Endothelial cell of hepatic sinusoid (primary cell): ENCODE results near the gene PHACTR3.

Experiments
- in situ Hi-C: cut with HindIII; loops from 2 replicates; pipeline ENCODE4 v1.10.0; 2017; ENCODE audit warnings: low sequenced_read_pairs

Gene PHACTR3

GRCh38 chr20:59785986-59786795 is 181.9 kb downstream of the PHACTR3 start:
- in situ Hi-C loops: no loop called here

GRCh38 chr20:59786801-59787537 is 182.6 kb downstream of the PHACTR3 start:
- in situ Hi-C loops: no loop called here

GRCh38 chr20:59787538-59787890 is 183.2 kb downstream of the PHACTR3 start:
- in situ Hi-C loops: no loop called here

GRCh38 chr20:59788196-59788735 is 183.9 kb downstream of the PHACTR3 start:
- in situ Hi-C loops: no loop called here

- in situ Hi-C loops: no loop called here
Measured at GRCh38 chr20:59788811-59789397, 184.6 kb downstream of the PHACTR3 start.

GRCh38 chr20:59789686-59790085 is 185.3 kb downstream of the PHACTR3 start:
- in situ Hi-C loops: no loop called here

- in situ Hi-C loops: no loop called here
Measured at GRCh38 chr20:59790346-59790745, 186.0 kb downstream of the PHACTR3 start.

- in situ Hi-C loops: no loop called here
Measured at GRCh38 chr20:59792300-59792699, 188.0 kb downstream of the PHACTR3 start.

GRCh38 chr20:59794555-59794954 is 190.2 kb downstream of the PHACTR3 start:
- in situ Hi-C loops: no loop called here

- in situ Hi-C loops: no loop called here
Measured at GRCh38 chr20:59800309-59800708, 196.0 kb downstream of the PHACTR3 start.

- in situ Hi-C loops: no loop called here
Measured at GRCh38 chr20:59802018-59802417, 197.7 kb downstream of the PHACTR3 start.

GRCh38 chr20:59802471-59803221 is 198.3 kb downstream of the PHACTR3 start:
- in situ Hi-C loops: no loop called here

- in situ Hi-C loops: no loop called here
Measured at GRCh38 chr20:59804347-59804746, 200.0 kb downstream of the PHACTR3 start.

GRCh38 chr20:59804871-59805665 is 200.7 kb downstream of the PHACTR3 start:
- in situ Hi-C loops: no loop called here

GRCh38 chr20:59805786-59806577 is 201.6 kb downstream of the PHACTR3 start:
- in situ Hi-C loops: no loop called here

GRCh38 chr20:59806578-59806975 is 202.2 kb downstream of the PHACTR3 start:
- in situ Hi-C loops: no loop called here

GRCh38 chr20:59807909-59808728 is 203.8 kb downstream of the PHACTR3 start:
- in situ Hi-C loops: no loop called here

GRCh38 chr20:59808729-59809381 is 204.5 kb downstream of the PHACTR3 start:
- in situ Hi-C loops: no loop called here
